ENCODE measurements around the gene G6PD.

The G6PD gene

GRCh38 chrX:154488336-154489075, 58.1 kb downstream of the G6PD start:
- no peak for DNase-seq (ENCODE audit: low read depth in 1 of 2, low spot score in 1 of 2)

GRCh38 chrX:154487518-154488290, 58.9 kb downstream of the G6PD start:
- DNase-seq (ENCODE audit: low read depth in 1 of 2, low spot score in 1 of 2), result no peak

- peak in 1 of 2 donors; percentile 3 for DNase-seq (ENCODE audit: low read depth in 1 of 2, low spot score in 1 of 2)
Measured at GRCh38 chrX:154486396-154487207, 60.0 kb downstream of the G6PD start, which contains the start of gene UBL4A. Gene UBL4A (minus strand): TSS chrX:154486615. CDS start chrX:154486584, 31 bp downstream.

GRCh38 chrX:154486052-154486395, 60.6 kb downstream of the G6PD start:
- no peak for DNase-seq (ENCODE audit: low read depth in 1 of 2, low spot score in 1 of 2)

GRCh38 chrX:154485150-154486051, 61.2 kb downstream of the G6PD start:
- no peak for DNase-seq (ENCODE audit: low read depth in 1 of 2, low spot score in 1 of 2)

- DNase-seq (ENCODE audit: low read depth in 1 of 2, low spot score in 1 of 2), result no peak
Measured at GRCh38 chrX:154484255-154485149, 62.1 kb downstream of the G6PD start.

- DNase-seq (ENCODE audit: low read depth in 1 of 2, low spot score in 1 of 2), result no peak
Measured at GRCh38 chrX:154483325-154483724, 63.3 kb downstream of the G6PD start.

- DNase-seq (ENCODE audit: low read depth in 1 of 2, low spot score in 1 of 2), result no peak
Measured at GRCh38 chrX:154482786-154483185, 63.9 kb downstream of the G6PD start.

- DNase-seq (ENCODE audit: low read depth in 1 of 2, low spot score in 1 of 2), result no peak
Measured at GRCh38 chrX:154481911-154482601, 64.6 kb downstream of the G6PD start.
